HG03045 (cell line): ENCODE data around the gene TTLL10.
"Not testable (repeated sequence)": the region's sequence is repeated elsewhere in the genome, so short reads cannot be mapped to it uniquely, and the experiment has no call there.

ENCODE experiments used
- ATAC-seq: cut with Tn5 transposase; IDR thresholded peaks from one replicate; pipeline ENCODE4 v1.9.1; 2021; ENCODE audit warnings: mild to moderate bottlenecking, moderate library complexity; ENCODE audit not compliant: unreplicated experiment

The TTLL10 gene

GRCh38 chr1:1183833-1184775, 10.4 kb downstream of the TTLL10 start:
- ATAC-seq = no peak

- ATAC-seq = no peak
These were observed 11.6 kb downstream of the TTLL10 start for GRCh38 chr1:1185101-1185765.

- no peak for ATAC-seq
These were observed 14.3 kb downstream of the TTLL10 start for GRCh38 chr1:1187938-1188337.

- ATAC-seq = no peak
These were observed 15.4 kb downstream of the TTLL10 start for GRCh38 chr1:1189111-1189510.

GRCh38 chr1:1191734-1192133, 18.1 kb downstream of the TTLL10 start:
- ATAC-seq = no peak

- ATAC-seq = no peak
These were observed 21.0 kb downstream of the TTLL10 start for GRCh38 chr1:1194723-1195122.

GRCh38 chr1:1195726-1196125, 22.0 kb downstream of the TTLL10 start:
- not testable (repeated sequence) for ATAC-seq

GRCh38 chr1:1196431-1197187, 22.9 kb downstream of the TTLL10 start:
- no peak for ATAC-seq

GRCh38 chr1:1197188-1197500, 23.5 kb downstream of the TTLL10 start:
- no peak for ATAC-seq

- ATAC-seq = no peak
These were observed 24.1 kb downstream of the TTLL10 start for GRCh38 chr1:1197551-1198422.

GRCh38 chr1:1198423-1199140, 24.9 kb downstream of the TTLL10 start:
- ATAC-seq = no peak

- ATAC-seq = no peak
These were observed 25.7 kb downstream of the TTLL10 start for GRCh38 chr1:1199141-1199960.

- no peak for ATAC-seq
These were observed 26.5 kb downstream of the TTLL10 start for GRCh38 chr1:1199961-1200875.

GRCh38 chr1:1200876-1201810, 27.5 kb downstream of the TTLL10 start:
- ATAC-seq = peak; percentile 39

GRCh38 chr1:1202831-1203560, 29.3 kb downstream of the TTLL10 start:
- ATAC-seq = no peak
